LoVo (cell line): ENCODE results near the gene FLRT2.

Experiments used
- DNase-seq: peaks from one replicate; pipeline ENCODE4 v3.0.0-alpha.2; 2016; ENCODE audit warnings: low spot score

Gene FLRT2

DNA sequence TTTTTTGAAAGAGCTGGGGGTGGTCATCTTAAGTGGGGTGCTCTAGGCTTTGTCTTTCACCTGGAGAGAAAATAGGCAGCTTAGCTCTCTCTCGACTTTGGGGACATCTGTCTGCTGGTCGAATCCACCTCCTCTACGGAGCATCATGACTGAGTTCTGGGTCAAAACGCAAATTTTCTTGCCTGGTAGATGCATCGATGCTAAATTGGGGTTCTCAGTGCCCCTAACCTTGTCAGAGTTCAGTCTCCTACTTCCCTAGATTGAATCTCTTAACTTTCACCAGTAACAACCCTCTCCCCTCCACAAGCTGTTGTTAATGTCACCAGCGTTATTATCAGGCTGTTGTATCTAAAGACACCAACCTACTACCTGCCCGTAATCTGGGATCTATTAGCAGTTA, 682 bp downstream of the FLRT2 start:
- DNase-seq = no peak

DNA sequence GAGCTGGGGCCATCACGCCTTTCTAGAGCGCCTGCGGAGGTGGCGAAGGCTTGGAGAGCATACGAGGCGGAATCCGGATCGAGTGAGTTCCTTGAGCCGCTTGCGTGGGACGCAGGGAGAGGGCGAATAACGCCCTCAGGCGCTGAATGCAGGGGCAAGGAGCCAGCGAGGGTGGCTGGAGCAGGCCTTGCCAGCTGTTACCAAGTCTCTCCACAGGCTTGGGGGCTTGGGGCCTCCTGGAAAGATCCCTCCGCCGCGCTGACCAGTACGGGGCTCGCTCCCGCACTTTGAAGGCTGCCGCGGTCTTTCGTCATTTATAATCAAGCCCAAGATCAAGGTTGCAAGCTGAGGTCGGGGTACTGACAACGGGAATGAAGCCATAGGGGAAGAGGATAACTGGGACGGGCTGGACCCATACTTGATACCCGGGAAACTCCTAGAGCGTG, 1.2 kb downstream of the FLRT2 start:
- DNase-seq = no peak

GRCh38 chr14:85531587-85532373, 1.8 kb downstream of the FLRT2 start:
- DNase-seq = no peak

DNA sequence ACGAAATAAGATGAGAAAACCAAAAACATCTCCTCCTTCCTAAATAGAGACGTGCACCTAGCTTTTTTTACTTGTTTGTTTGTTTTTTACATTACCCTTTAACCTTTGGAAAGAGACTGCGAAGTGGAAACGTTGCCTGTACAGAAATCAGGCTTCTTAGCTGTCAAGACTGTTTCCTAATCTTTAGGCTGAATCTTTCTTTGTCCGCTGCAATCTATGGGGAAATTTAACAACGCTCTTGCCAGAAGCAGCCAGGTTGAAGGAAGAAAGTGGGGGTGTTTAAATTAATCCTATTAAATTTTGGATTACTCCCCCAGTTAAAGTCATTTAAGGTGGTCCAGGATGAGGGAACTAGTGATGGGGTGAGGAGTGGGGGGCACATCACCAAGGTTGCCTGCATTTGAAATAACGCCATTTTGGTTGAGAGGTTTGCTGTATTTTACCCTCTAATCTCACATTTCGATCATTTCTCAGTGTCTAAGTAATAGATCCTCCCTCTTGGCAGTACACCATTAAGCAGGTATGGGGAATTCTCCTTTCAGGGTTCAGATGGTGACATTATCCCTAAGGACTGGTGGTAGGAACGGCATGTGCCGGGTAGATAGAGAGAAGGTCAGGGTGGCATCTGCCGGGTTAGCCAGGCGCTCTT, 2.6 kb downstream of the FLRT2 start:
- DNase-seq = no peak

GRCh38 chr14:85533023-85533860, 3.3 kb downstream of the FLRT2 start:
- no peak for DNase-seq

GRCh38 chr14:85533861-85534291, 3.9 kb downstream of the FLRT2 start:
- DNase-seq = no peak

- DNase-seq = no peak
Measured at GRCh38 chr14:85534458-85535293, 4.7 kb downstream of the FLRT2 start.

- DNase-seq = no peak
Measured at GRCh38 chr14:85535321-85535720, 5.4 kb downstream of the FLRT2 start.

GRCh38 chr14:85535991-85536832, 6.3 kb downstream of the FLRT2 start:
- DNase-seq = no peak

DNA sequence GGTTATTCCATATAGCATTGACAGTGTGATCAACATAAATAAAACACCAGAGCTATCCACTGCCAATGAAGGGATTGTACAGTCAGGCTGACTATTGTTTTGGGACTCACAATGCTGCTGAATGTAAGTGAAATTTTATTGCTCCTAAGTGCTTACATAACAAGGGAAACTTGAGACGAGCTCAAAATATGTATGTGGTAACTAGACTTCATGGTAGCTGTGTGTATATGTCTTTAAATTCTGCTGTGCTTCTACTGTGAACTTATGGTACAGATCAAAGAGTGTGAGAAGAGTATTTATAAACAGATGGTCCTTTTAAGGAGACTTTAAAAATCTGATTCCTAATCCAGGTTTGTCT, 6.9 kb downstream of the FLRT2 start:
- DNase-seq = no peak

DNA sequence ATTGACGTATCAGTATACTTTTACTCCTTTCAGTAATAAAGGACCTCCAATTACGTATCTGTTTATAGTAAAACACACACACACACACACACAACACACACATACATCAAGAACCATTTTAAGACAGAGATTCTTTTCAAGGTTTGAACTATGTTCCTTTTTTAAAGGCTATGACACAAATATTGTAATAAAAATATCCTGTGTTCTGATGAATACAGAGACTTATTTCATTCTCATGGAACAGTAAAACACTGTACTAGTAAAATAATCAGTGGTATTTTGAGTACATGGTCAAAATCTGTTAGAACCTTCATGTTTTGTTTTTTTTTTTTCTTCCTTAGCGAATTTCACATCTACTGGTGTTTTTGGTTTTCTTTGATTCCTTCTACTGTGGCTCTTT, 7.6 kb downstream of the FLRT2 start:
- DNase-seq = no peak

- no peak for DNase-seq
Measured at GRCh38 chr14:85538636-85539035, 8.7 kb downstream of the FLRT2 start.

- no peak for DNase-seq
Measured at GRCh38 chr14:85539510-85539909, 9.6 kb downstream of the FLRT2 start.

GRCh38 chr14:85542623-85543022, 12.7 kb downstream of the FLRT2 start:
- no peak for DNase-seq

- DNase-seq = no peak
Measured at GRCh38 chr14:85545738-85546137, 15.8 kb downstream of the FLRT2 start.

DNA sequence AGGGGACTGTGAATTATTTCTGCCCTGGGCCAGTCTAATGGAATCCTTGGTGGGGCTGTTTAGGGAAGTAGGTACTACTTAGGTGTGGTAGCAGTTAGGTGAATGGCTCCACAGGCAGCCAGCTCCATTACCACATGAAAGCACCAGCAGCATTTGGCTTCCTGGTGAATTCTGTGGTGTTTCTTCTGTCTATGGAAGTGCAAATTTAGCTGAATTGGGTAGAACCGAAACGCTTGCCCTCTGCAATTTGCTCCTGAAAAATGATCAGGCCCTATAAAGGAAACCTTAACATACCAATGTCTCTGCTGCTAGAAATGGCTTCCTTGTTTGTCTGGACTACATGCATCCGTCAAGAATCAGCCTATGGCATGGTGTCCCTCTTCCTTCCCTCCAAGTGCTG, 16.4 kb downstream of the FLRT2 start:
- DNase-seq = no peak

GRCh38 chr14:85549697-85550096, 19.8 kb downstream of the FLRT2 start:
- DNase-seq = no peak

DNA sequence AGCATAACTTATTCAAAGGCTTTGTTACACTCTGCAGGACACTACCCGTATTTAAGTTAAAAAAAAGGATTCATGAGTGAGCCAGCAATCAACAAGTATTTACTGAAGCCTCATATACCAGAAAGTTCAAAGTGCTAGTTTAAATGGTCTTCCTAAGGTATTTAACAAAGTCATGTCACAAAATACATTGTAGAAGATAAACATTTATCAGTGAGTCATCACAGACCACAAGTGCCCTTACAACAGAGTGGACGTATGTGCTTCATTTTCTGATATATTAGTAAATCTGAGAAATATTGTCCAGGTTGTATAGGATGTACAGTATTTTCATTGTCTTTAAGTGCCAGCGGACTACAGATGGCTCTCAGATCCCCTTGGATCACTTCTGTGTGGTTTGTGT, 24.2 kb downstream of the FLRT2 start:
- no peak for DNase-seq

- no peak for DNase-seq
Measured at GRCh38 chr14:85556267-85556666, 26.3 kb downstream of the FLRT2 start.

DNA sequence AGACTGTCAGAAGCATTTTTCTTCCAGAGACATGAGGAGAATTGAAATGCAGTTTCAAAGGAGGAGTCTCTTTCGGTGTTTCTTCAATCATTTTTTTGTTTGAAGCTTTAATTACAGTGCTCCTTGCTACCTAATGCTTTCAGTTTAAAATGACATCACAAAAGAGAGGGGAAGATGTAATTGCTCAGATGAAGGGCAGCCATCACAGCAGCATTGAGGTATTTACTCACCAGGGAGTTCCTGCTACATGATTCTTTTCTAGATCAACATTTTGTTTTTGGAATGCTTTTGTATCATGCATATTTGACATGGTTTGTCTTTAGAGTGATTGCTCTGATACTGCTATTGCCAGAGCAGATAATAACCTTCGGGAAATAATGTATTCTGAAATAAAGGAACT, 28.6 kb downstream of the FLRT2 start:
- no peak for DNase-seq

DNA sequence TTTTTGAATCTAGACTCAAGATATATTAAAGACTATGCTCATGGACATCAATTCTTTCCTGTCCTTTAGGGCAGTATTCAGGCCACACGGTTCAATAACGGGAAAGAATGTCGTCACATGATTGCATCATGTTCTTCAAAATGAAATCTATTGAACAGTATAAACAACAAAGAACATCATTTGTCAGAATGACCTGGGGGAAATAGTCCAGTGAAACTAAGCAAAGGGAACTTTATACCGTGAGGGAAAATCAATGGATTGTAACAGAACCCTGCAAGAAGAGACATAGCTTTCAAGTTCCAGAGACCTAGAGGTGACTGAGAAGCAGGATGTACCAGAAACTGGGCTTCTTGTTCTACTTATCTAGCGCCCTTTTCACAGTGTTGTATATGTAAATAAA, 32.7 kb downstream of the FLRT2 start:
- no peak for DNase-seq
